GM12875 (cell line): Measurements from ENCODE around the gene FER.

ENCODE experiments used
- H3K4me3 ChIP-seq: one replicate; pipeline ENCODE4 v1.5.1; 2011; ENCODE audit warnings: low read depth, low read length, control low read depth
- CTCF ChIP-seq: IDR thresholded peaks from 2 replicates; pipeline ENCODE4 v1.5.1; 2011; ENCODE audit warnings: low read depth, mild to moderate bottlenecking, control low read depth, inconsistent platforms, low read length, moderate library complexity, borderline replicate concordance; ENCODE audit not compliant: insufficient read depth

Gene FER

GRCh38 chr5:108715408-108715807 is 32.3 kb upstream of the FER start:
- TF ChIP-seq CTCF = no peak

GRCh38 chr5:108720391-108720790 is 27.3 kb upstream of the FER start:
- no peak for TF ChIP-seq CTCF
- H3K4me3 ChIP-seq = no peak overlapping the region

More at GRCh38 chr5:108715408-108715807, 32.3 kb upstream of the FER start:
- no peak overlapping the region for H3K4me3 ChIP-seq

GRCh38 chr5:108726446-108727235 is 21.1 kb upstream of the FER start:
- H3K4me3 ChIP-seq = no peak overlapping the region
- no peak for TF ChIP-seq CTCF

- H3K4me3 ChIP-seq = peak overlapping the region; percentile 34
- no peak for TF ChIP-seq CTCF
Measured at GRCh38 chr5:108727236-108727650, 20.5 kb upstream of the FER start.

GRCh38 chr5:108727651-108728565 is 19.8 kb upstream of the FER start:
- peak overlapping the region; percentile 80 for H3K4me3 ChIP-seq
- no peak for TF ChIP-seq CTCF

GRCh38 chr5:108728566-108729241 is 19.0 kb upstream of the FER start:
- H3K4me3 ChIP-seq = peak overlapping the region; percentile 80
- no peak for TF ChIP-seq CTCF
